A204.1 (cell line): ENCODE measurements around the gene CEP170B.
"Not testable (repeated sequence)": the region's sequence is repeated elsewhere in the genome, so short reads cannot be mapped to it uniquely, and the experiment has no call there.

ENCODE experiments used
- FAIRE-seq: peaks from 2 replicates; lab custom pipeline; 2012; peaks lifted over from hg19 to GRCh38; lab: Jason Lieb, UNC

Gene CEP170B

GRCh38 chr14:104879983-104880565 lies 15.0 kb downstream of the CEP170B start:
- no peak for FAIRE-seq

- no peak for FAIRE-seq
Observed at GRCh38 chr14:104880584-104881210, 15.6 kb downstream of the CEP170B start.

GRCh38 chr14:104881369-104881979 lies 16.4 kb downstream of the CEP170B start:
- no peak for FAIRE-seq

GRCh38 chr14:104882325-104882973 lies 17.4 kb downstream of the CEP170B start:
- FAIRE-seq, result no peak

- no peak for FAIRE-seq
Observed at GRCh38 chr14:104882991-104883660, 18.1 kb downstream of the CEP170B start.

GRCh38 chr14:104883681-104884361 lies 18.8 kb downstream of the CEP170B start:
- no peak for FAIRE-seq

- FAIRE-seq, result not testable (repeated sequence)
Observed at GRCh38 chr14:104884381-104884780, 19.3 kb downstream of the CEP170B start.

- FAIRE-seq, result no peak
Observed at GRCh38 chr14:104885031-104885972, 20.2 kb downstream of the CEP170B start.

- no peak for FAIRE-seq
Observed at GRCh38 chr14:104885973-104886689, 21.1 kb downstream of the CEP170B start.

- FAIRE-seq, result no peak
Observed at GRCh38 chr14:104886690-104887622, 21.9 kb downstream of the CEP170B start.

GRCh38 chr14:104887623-104888488 lies 22.8 kb downstream of the CEP170B start:
- no peak for FAIRE-seq

GRCh38 chr14:104888489-104889374 lies 23.7 kb downstream of the CEP170B start:
- FAIRE-seq, result no peak

- no peak for FAIRE-seq
Observed at GRCh38 chr14:104889375-104889757, 24.3 kb downstream of the CEP170B start.

- not testable (repeated sequence) for FAIRE-seq
Observed at GRCh38 chr14:104890292-104890691, 25.2 kb downstream of the CEP170B start.

GRCh38 chr14:104891121-104891551 lies 26.1 kb downstream of the CEP170B start:
- FAIRE-seq, result no peak

GRCh38 chr14:104891664-104892530 lies 26.8 kb downstream of the CEP170B start:
- FAIRE-seq, result no peak
